WERI-Rb-1 (cell line): ENCODE measurements around the gene SLC5A6.
A peak's percentile ranks its signal among the peaks of the same experiment; 100 is the strongest.

ENCODE experiments used
- DNase-seq: peaks from one replicate; pipeline ENCODE4 v3.0.0-alpha.2; 2020
- H3K27ac ChIP-seq: fragments of 250-450 bp; sonication (Bioruptor Pico); 2 replicates; pipeline ENCODE4 v1.5.1; 2020; ENCODE audit warnings: mild to moderate bottlenecking, moderate library complexity
- H3K27me3 ChIP-seq: fragments of 250-450 bp; sonication (Bioruptor Pico); 2 replicates; pipeline ENCODE4 v1.5.1; 2021; ENCODE audit warnings: mild to moderate bottlenecking, low read depth, moderate library complexity; ENCODE audit not compliant: insufficient read depth, severe bottlenecking
- H3K36me3 ChIP-seq: fragments of 250-450 bp; sonication (Bioruptor Pico); 2 replicates; pipeline ENCODE4 v1.5.1; 2020; ENCODE audit warnings: mild to moderate bottlenecking, moderate library complexity
- H3K4me3 ChIP-seq: 2 replicates; pipeline ENCODE4 v1.5.1; 2011; ENCODE audit warnings: low read depth, mild to moderate bottlenecking, control low read depth, low read length
- H3K9me3 ChIP-seq: fragments of 250-450 bp; sonication (Bioruptor Pico); 2 replicates; pipeline ENCODE4 v1.5.1; 2021; ENCODE audit warnings: mild to moderate bottlenecking, moderate library complexity; ENCODE audit not compliant: severe bottlenecking
- TF ChIP-seq, protein P1 (sequence below): IDR thresholded peaks from 2 replicates; pipeline ENCODE4 v1.5.1; 2011; ENCODE audit warnings: low read depth, mild to moderate bottlenecking, control low read depth, inconsistent platforms, low read length

Gene SLC5A6

DNA sequence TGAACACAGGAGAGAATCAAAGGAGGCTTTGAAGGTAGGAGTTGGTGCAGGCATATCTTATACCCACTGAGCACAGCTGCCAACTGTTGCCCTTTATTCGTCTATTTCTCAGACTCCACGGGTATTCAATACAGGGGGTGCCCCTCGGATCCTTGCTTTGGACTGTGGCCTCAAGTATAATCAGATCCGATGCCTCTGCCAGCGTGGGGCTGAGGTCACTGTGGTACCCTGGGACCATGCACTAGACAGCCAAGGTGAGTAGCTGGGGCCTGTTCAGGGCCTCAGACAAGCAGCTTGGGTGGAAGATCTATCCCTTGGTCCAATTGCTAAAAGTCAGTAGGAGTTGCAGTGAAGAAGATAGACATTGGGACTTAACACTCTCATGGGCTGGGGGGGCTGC, 10.3 kb upstream of the SLC5A6 start:
- Histone ChIP-seq H3K27me3 (no peaks in the 10 kb centered on the region), H3K4me3 (no peak overlapping the region), H3K9me3 (no peaks in the 10 kb centered on the region), H3K27ac (no peak overlapping the region), H3K36me3 (peaks cover 97% of the 10 kb centered on the region)
- DNase-seq = no peak
- TF ChIP-seq, protein P1, sequence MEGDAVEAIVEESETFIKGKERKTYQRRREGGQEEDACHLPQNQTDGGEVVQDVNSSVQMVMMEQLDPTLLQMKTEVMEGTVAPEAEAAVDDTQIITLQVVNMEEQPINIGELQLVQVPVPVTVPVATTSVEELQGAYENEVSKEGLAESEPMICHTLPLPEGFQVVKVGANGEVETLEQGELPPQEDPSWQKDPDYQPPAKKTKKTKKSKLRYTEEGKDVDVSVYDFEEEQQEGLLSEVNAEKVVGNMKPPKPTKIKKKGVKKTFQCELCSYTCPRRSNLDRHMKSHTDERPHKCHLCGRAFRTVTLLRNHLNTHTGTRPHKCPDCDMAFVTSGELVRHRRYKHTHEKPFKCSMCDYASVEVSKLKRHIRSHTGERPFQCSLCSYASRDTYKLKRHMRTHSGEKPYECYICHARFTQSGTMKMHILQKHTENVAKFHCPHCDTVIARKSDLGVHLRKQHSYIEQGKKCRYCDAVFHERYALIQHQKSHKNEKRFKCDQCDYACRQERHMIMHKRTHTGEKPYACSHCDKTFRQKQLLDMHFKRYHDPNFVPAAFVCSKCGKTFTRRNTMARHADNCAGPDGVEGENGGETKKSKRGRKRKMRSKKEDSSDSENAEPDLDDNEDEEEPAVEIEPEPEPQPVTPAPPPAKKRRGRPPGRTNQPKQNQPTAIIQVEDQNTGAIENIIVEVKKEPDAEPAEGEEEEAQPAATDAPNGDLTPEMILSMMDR = no peak

DNA sequence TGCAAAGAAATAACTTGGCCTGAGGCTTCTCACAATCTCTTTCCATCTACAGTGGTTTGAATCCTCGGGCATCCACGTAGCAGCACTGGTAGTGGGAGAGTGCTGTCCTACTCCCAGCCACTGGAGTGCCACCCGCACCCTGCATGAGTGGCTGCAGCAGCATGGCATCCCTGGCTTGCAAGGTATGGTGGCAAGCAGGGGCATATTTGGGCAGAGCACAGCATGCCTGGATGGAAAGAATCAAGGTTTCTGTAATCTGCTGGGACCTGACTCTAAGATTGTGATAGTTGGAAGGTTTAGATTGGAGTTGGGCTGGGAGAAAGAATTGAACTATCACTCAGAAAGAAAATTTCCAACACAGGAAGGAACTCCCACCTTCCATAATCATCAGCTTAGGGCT, 9.1 kb upstream of the SLC5A6 start:
- H3K9me3 ChIP-seq = no peaks in the 10 kb centered on the region
- DNase-seq = no peak
- no peak overlapping the region for H3K27ac ChIP-seq
- TF ChIP-seq, protein P1 = no peak
- H3K27me3 ChIP-seq = no peaks in the 10 kb centered on the region
- peaks cover 93% of the 10 kb centered on the region for H3K36me3 ChIP-seq
- no peak overlapping the region for H3K4me3 ChIP-seq

DNA sequence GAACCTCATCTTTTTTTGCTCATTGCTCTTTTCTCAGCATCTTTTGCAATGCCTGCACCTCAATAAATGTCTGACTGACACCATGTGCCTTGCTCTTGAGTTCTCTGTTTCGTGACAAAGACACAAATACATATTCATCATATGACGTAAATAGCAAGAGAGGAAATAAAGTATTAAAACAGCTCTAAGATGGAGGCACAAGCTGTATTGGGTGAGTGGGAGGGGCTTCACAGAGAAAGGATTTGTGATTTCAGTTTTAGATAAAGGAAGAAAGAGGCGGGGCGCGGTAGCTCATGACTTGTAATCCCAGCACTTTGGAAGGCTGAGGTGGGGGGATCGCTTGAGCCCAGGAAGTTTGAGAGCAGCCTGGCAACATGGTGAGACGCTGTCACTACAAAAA, 8.0 kb upstream of the SLC5A6 start:
- H3K9me3 ChIP-seq = no peaks in the 10 kb centered on the region
- H3K27me3 ChIP-seq = no peaks in the 10 kb centered on the region
- no peak overlapping the region for H3K27ac ChIP-seq
- no peak for DNase-seq
- H3K36me3 ChIP-seq = peaks cover 91% of the 10 kb centered on the region
- H3K4me3 ChIP-seq = no peak overlapping the region
- TF ChIP-seq, protein P1 = no peak

DNA sequence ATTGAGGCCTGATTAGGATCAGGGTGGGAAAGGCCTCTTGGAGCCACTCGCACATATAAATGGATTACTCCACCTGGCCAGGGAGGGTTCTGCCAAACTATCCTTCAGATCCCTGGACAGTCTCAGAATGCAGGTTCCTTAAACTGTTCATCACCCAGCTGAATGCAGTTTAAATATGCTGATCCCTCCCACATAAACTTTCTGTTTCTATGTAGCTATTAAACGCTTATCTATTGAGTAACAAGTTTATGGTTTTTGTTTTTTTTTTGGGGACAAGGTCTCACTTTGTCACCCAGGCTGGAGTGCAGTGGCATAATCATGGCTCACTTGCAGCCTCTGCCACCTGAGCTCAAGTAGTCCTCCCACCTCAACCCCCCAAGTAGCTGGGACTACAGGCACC, 7.0 kb upstream of the SLC5A6 start:
- TF ChIP-seq, protein P1 = no peak
- Histone ChIP-seq H3K36me3 (peaks cover 88% of the 10 kb centered on the region), H3K9me3 (no peaks in the 10 kb centered on the region), H3K27ac (no peak overlapping the region), H3K27me3 (no peaks in the 10 kb centered on the region), H3K4me3 (no peak overlapping the region)
- DNase-seq = no peak

DNA sequence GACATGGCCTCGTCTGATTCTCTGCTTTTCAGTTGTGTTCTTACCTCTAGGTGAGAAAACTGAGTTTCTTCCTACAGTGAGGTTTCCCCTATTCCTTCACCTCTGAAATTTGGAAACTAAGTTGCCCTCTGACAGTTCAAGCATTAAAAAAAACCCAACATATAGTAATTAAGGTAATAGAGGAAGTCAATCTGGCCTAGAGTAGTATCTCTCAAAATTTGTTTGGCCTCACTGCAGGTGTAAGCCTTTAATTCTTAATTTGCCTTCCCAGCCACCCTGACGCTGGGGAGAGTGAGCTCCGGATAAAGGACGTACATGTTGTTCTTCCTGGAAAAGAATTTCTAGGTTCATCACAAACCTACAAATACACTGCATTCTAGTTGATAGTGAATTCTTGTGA, 6.5 kb upstream of the SLC5A6 start:
- TF ChIP-seq, protein P1 = no peak
- Histone ChIP-seq H3K27me3 (no peaks in the 10 kb centered on the region), H3K36me3 (peaks cover 88% of the 10 kb centered on the region), H3K4me3 (no peak overlapping the region), H3K27ac (peak overlapping the region; percentile 93), H3K9me3 (no peaks in the 10 kb centered on the region)
- DNase-seq = no peak
